Neuronal stem cell (in vitro differentiated cells): ENCODE data around the gene SNRNP35.

ENCODE experiments used
- DNase-seq: peaks from one replicate; pipeline ENCODE4 v3.0.0-alpha.2; 2013; ENCODE audit warnings: low spot score
- H2AFZ ChIP-seq: one replicate; pipeline ENCODE4 v1.6.1; 2013; ENCODE audit warnings: mild to moderate bottlenecking, low read length, inconsistent platforms
- H2AK5ac ChIP-seq: 2 replicates; pipeline ENCODE4 v1.6.1; 2013; ENCODE audit warnings: low read depth, mild to moderate bottlenecking, inconsistent platforms, low read length, moderate library complexity, mixed read lengths
- H2BK120ac ChIP-seq: 2 replicates; pipeline ENCODE4 v1.6.1; 2013; ENCODE audit warnings: low read depth, mild to moderate bottlenecking, inconsistent platforms, low read length, moderate library complexity, mixed read lengths
- H2BK12ac ChIP-seq: one replicate; pipeline ENCODE4 v1.6.1; 2013; ENCODE audit warnings: low read length, inconsistent platforms
- H2BK15ac ChIP-seq: 2 replicates; pipeline ENCODE4 v1.6.1; 2013; ENCODE audit warnings: mild to moderate bottlenecking, low read length, inconsistent platforms, mixed read lengths
- H2BK5ac ChIP-seq: one replicate; pipeline ENCODE4 v1.6.1; 2013; ENCODE audit warnings: inconsistent platforms, mild to moderate bottlenecking, low read length, moderate library complexity
- H3K14ac ChIP-seq: one replicate; pipeline ENCODE4 v1.6.1; 2013; ENCODE audit warnings: low read length, inconsistent platforms
- H3K18ac ChIP-seq: 2 replicates; pipeline ENCODE4 v1.6.1; 2013; ENCODE audit warnings: low read length, inconsistent platforms
- H3K23ac ChIP-seq: 2 replicates; pipeline ENCODE4 v1.6.1; 2013; ENCODE audit warnings: low read depth, mild to moderate bottlenecking, mixed read lengths, low read length, inconsistent platforms; ENCODE audit not compliant: poor library complexity
- H3K27ac ChIP-seq: replicated peaks from 3 replicates; pipeline ENCODE4 v1.5.1; 2013; ENCODE audit warnings: low read length, inconsistent platforms
- H3K27me3 ChIP-seq, 3 experiments: 2 replicates each; pipeline ENCODE4 v1.6.1; 2013; ENCODE audit warnings: low read length in 3 of 3, mild to moderate bottlenecking in 2 of 3, inconsistent platforms in 1 of 3, low read depth in 1 of 3, mixed read lengths in 1 of 3, moderate library complexity in 1 of 3; ENCODE audit not compliant: control insufficient read depth in 3 of 3, insufficient read depth in 3 of 3
- H3K36me3 ChIP-seq, 2 donors: replicated peaks in 1 of 2; 2 replicates each; pipeline ENCODE4 v1.6.1; 2013; ENCODE audit warnings: low read length in 2 of 2; ENCODE audit not compliant: control insufficient read depth in 2 of 2, insufficient read depth in 2 of 2
- H3K4ac ChIP-seq: 2 replicates; pipeline ENCODE4 v1.6.1; 2013; ENCODE audit warnings: inconsistent platforms, mild to moderate bottlenecking, low read length, moderate library complexity
- H3K4me1 ChIP-seq, 2 donors: 1 replicate in 1 of 2; 2 replicates in 1 of 2; pipeline ENCODE4 v1.6.1; 2013; ENCODE audit warnings: low read length in 2 of 2, low read depth in 1 of 2; ENCODE audit not compliant: control insufficient read depth in 2 of 2, insufficient read depth in 1 of 2
- H3K4me2 ChIP-seq: one replicate; pipeline ENCODE4 v1.6.1; 2013; ENCODE audit warnings: mild to moderate bottlenecking, low read length, inconsistent platforms; ENCODE audit not compliant: insufficient read depth, poor library complexity, severe bottlenecking
- H3K4me3 ChIP-seq, 2 donors: 2 replicates each; pipeline ENCODE4 v1.5.1; 2013; ENCODE audit warnings: low read length in 2 of 2, mild to moderate bottlenecking in 2 of 2, inconsistent platforms in 1 of 2, moderate library complexity in 1 of 2
- H3K79me1 ChIP-seq: one replicate; pipeline ENCODE4 v1.6.1; 2013; ENCODE audit warnings: low read depth, mild to moderate bottlenecking, inconsistent platforms, low read length, moderate library complexity
- H3K9ac ChIP-seq: one replicate; pipeline ENCODE4 v1.6.1; 2013; ENCODE audit warnings: mild to moderate bottlenecking, low read depth, low read length, inconsistent platforms; ENCODE audit not compliant: poor library complexity
- H3K9me3 ChIP-seq, 2 donors: replicated peaks in 1 of 2; 2 replicates each; pipeline versions ENCODE3 to v1.6.1; 2013; ENCODE audit warnings: low read length in 2 of 2, mild to moderate bottlenecking in 2 of 2, inconsistent platforms in 1 of 2, low read depth in 1 of 2, mixed read lengths in 1 of 2, moderate library complexity in 1 of 2; ENCODE audit not compliant: control insufficient read depth in 2 of 2, insufficient read depth in 1 of 2
- H4K8ac ChIP-seq: one replicate; pipeline ENCODE4 v1.6.1; 2013; ENCODE audit warnings: low read depth, mild to moderate bottlenecking, inconsistent platforms, low read length, moderate library complexity
- H4K91ac ChIP-seq: one replicate; pipeline ENCODE4 v1.6.1; 2013; ENCODE audit warnings: low read length, low read depth, mild to moderate bottlenecking, inconsistent platforms; ENCODE audit not compliant: poor library complexity
- WGBS, 2 donors: extraction: QIAGEN DNeasy Blood & Tissue Kit; methylation state at CpG; one replicate each; pipeline ENCODE4 v1.1.7; 2013; ENCODE audit warnings: missing lambda C conversion rate in 2 of 2, mixed read lengths in 1 of 2; ENCODE audit not compliant: insufficient read length in 2 of 2, insufficient replicate concordance in 1 of 2; ENCODE audit errors: extremely low coverage in 2 of 2; 5-methylcytosine and 5-hydroxymethylcytosine counted together

SNRNP35 gene

GRCh38 chr12:123488539-123489230 is 30.7 kb downstream of the SNRNP35 start:
- no peak overlapping the region for H4K91ac ChIP-seq
- H3K27me3 ChIP-seq = no peaks in the 10 kb centered on the region
- H3K23ac ChIP-seq = no peak overlapping the region
- peak overlapping the region; percentile 87 for H3K18ac ChIP-seq
- peak overlapping the region; percentile 75 for H3K27ac ChIP-seq
- H3K14ac ChIP-seq = no peak overlapping the region
- H2BK5ac ChIP-seq = peak overlapping the region; percentile 60
- DNase-seq = peak; percentile 15
- peak overlapping the region; percentile 63 for H3K9ac ChIP-seq
- peaks cover 9% of the 10 kb centered on the region in 2 donors for H3K4me1 ChIP-seq
- no CpG with 5 or more reads among the region's 20 CpGs for WGBS, 2 donors
- H4K8ac ChIP-seq = no peak overlapping the region
- no peak overlapping the region for H3K4ac ChIP-seq
- H3K4me2 ChIP-seq = no peak overlapping the region
- no peak overlapping the region for H2AFZ ChIP-seq
- peak overlapping the region; percentile 42 for H2AK5ac ChIP-seq
- H2BK12ac ChIP-seq = peak overlapping the region; percentile 16
- peaks cover 7% of the 10 kb centered on the region for H3K79me1 ChIP-seq
- H3K4me3 ChIP-seq = no peak overlapping the region
- H3K36me3 ChIP-seq = peaks cover 5 to 43% of the 10 kb centered on the region in 2 donors
- no peaks in the 10 kb centered on the region for H3K9me3 ChIP-seq
- no peak overlapping the region for H2BK15ac ChIP-seq
- no peak overlapping the region for H2BK120ac ChIP-seq

GRCh38 chr12:123489580-123489979 is 31.6 kb downstream of the SNRNP35 start:
- H4K91ac ChIP-seq = no peak overlapping the region
- peaks cover 3 to 36% of the 10 kb centered on the region in 2 donors for H3K36me3 ChIP-seq
- H3K4ac ChIP-seq = no peak overlapping the region
- H3K9me3 ChIP-seq = no peaks in the 10 kb centered on the region
- H2BK120ac ChIP-seq = no peak overlapping the region
- no peak overlapping the region for H2BK12ac ChIP-seq
- H3K9ac ChIP-seq = no peak overlapping the region
- H2BK5ac ChIP-seq = no peak overlapping the region
- no peaks in the 10 kb centered on the region for H3K27me3 ChIP-seq
- H3K4me2 ChIP-seq = no peak overlapping the region
- WGBS, 2 donors = no CpG with 5 or more reads among the region's 6 CpGs
- no peak overlapping the region for H2AK5ac ChIP-seq
- H2AFZ ChIP-seq = no peak overlapping the region
- H3K14ac ChIP-seq = no peak overlapping the region
- no peak overlapping the region for H4K8ac ChIP-seq
- no peak overlapping the region for H3K4me3 ChIP-seq
- H3K18ac ChIP-seq = no peak overlapping the region
- peaks cover 7% of the 10 kb centered on the region for H3K79me1 ChIP-seq
- H2BK15ac ChIP-seq = no peak overlapping the region
- no peak overlapping the region for H3K23ac ChIP-seq
- no peak for DNase-seq
- no peak overlapping the region for H3K27ac ChIP-seq
- H3K4me1 ChIP-seq = peaks cover 9 to 11% of the 10 kb centered on the region in 2 donors

- H3K23ac ChIP-seq = no peak overlapping the region
- H3K4me3 ChIP-seq = no peak overlapping the region
- no CpG with 5 or more reads among the region's 5 CpGs for WGBS, 2 donors
- H2BK120ac ChIP-seq = no peak overlapping the region
- H3K27ac ChIP-seq = no peak overlapping the region
- no peak for DNase-seq
- H2AK5ac ChIP-seq = no peak overlapping the region
- H3K14ac ChIP-seq = no peak overlapping the region
- no peak overlapping the region for H2BK15ac ChIP-seq
- H3K4ac ChIP-seq = no peak overlapping the region
- H2BK12ac ChIP-seq = no peak overlapping the region
- no peak overlapping the region for H4K91ac ChIP-seq
- H3K18ac ChIP-seq = no peak overlapping the region
- H2BK5ac ChIP-seq = no peak overlapping the region
- no peaks in the 10 kb centered on the region for H3K27me3 ChIP-seq
- no peak overlapping the region for H3K4me2 ChIP-seq
- peaks cover 9 to 11% of the 10 kb centered on the region in 2 donors for H3K4me1 ChIP-seq
- H3K79me1 ChIP-seq = peaks cover 7% of the 10 kb centered on the region
- H2AFZ ChIP-seq = no peak overlapping the region
- no peaks in the 10 kb centered on the region for H3K9me3 ChIP-seq
- peaks cover 3 to 31% of the 10 kb centered on the region in 2 donors for H3K36me3 ChIP-seq
- H4K8ac ChIP-seq = no peak overlapping the region
- no peak overlapping the region for H3K9ac ChIP-seq
Observed at GRCh38 chr12:123490089-123490488, 32.1 kb downstream of the SNRNP35 start.

- H3K9me3 ChIP-seq = no peaks in the 10 kb centered on the region
- H3K4ac ChIP-seq = no peak overlapping the region
- no peak overlapping the region for H2AFZ ChIP-seq
- peak overlapping the region; percentile 88 for H2AK5ac ChIP-seq
- H2BK5ac ChIP-seq = no peak overlapping the region
- no peak overlapping the region for H3K14ac ChIP-seq
- peaks cover 7% of the 10 kb centered on the region for H3K79me1 ChIP-seq
- H3K4me1 ChIP-seq = peaks cover 9 to 11% of the 10 kb centered on the region in 2 donors
- peak overlapping the region; percentile 58 for H2BK15ac ChIP-seq
- no peak overlapping the region for H3K4me3 ChIP-seq
- H3K27me3 ChIP-seq = no peaks in the 10 kb centered on the region
- no peak overlapping the region for H4K91ac ChIP-seq
- no peak for DNase-seq
- no peak overlapping the region for H3K27ac ChIP-seq
- H3K4me2 ChIP-seq = no peak overlapping the region
- H3K23ac ChIP-seq = peak overlapping the region; percentile 73
- peaks cover 3 to 21% of the 10 kb centered on the region in 2 donors for H3K36me3 ChIP-seq
- no CpG with 5 or more reads among the region's 11 CpGs for WGBS, 2 donors
- peak overlapping the region; percentile 30 for H2BK12ac ChIP-seq
- H4K8ac ChIP-seq = no peak overlapping the region
- peak overlapping the region; percentile 64 for H3K18ac ChIP-seq
- no peak overlapping the region for H2BK120ac ChIP-seq
- no peak overlapping the region for H3K9ac ChIP-seq
Observed at GRCh38 chr12:123491056-123491455, 33.1 kb downstream of the SNRNP35 start.
